Stomach (tissue), 9 donors: ENCODE measurements around the gene CDC37L1. TPM values are rescaled to one million over a fixed set of nuclear protein-coding genes. Genes with fewer than 3 reads are reported as not detected.

Experiments
- DNase-seq, 2 donors: peaks; one replicate each; pipeline versions ENCODE4 v3.0.0 to v3.0.0-alpha.2; 2013 to 2019
- H3K27ac ChIP-seq, 5 donors: fragments of 200-600 bp in 4 of 5; sonication (generic) in 4 of 5; one replicate each; pipeline ENCODE4 v1.5.1; 2013 to 2019; ENCODE audit warnings: mild to moderate bottlenecking in 1 of 5, moderate library complexity in 1 of 5
- H3K27me3 ChIP-seq, 3 donors: fragments of 200-600 bp; sonication (generic); one replicate each; pipeline ENCODE4 v1.5.1; 2017 to 2019; ENCODE audit warnings: mixed run types in 1 of 3
- H3K36me3 ChIP-seq, 4 donors: fragments of 200-600 bp; sonication (generic); 1 replicate in 3 of 4; 2 replicates in 1 of 4; pipeline ENCODE4 v1.5.1; 2016 to 2019
- H3K4me1 ChIP-seq, 4 donors: fragments of 200-600 bp; sonication (generic); one replicate each; pipeline ENCODE4 v1.5.1; 2016 to 2019
- H3K4me3 ChIP-seq, 4 donors: fragments of 200-600 bp; sonication (generic) in 3 of 4; one replicate each; pipeline ENCODE4 v1.5.1; 2016 to 2019; ENCODE audit warnings: mild to moderate bottlenecking in 1 of 4
- H3K9me3 ChIP-seq, 4 donors: fragments of 200-600 bp; sonication (generic); one replicate each; pipeline ENCODE4 v1.5.1; 2016 to 2019
- EP300 ChIP-seq: sonication (generic); formaldehyde crosslinking; IDR thresholded peaks from one replicate; pipeline ENCODE4 v1.6.1; 2017; ENCODE audit warnings: antibody characterized with exemption
- POLR2A ChIP-seq, 4 donors: fragments of 450-650 bp; IDR thresholded peaks; one replicate each; pipeline ENCODE4 v1.6.1; 2016; ENCODE audit warnings: antibody characterized with exemption in 4 of 4, control low read depth in 2 of 4, mild to moderate bottlenecking in 1 of 4, moderate library complexity in 1 of 4
- POLR2AphosphoS5 ChIP-seq, 3 donors: sonication (generic); formaldehyde crosslinking; IDR thresholded peaks; one replicate each; pipeline ENCODE4 v1.6.1; 2016; ENCODE audit warnings: antibody characterized with exemption in 3 of 3
- WGBS, 5 donors: extraction: QIAGEN DNeasy Blood & Tissue Kit in 3 of 5; methylation state at CpG; one replicate each; pipeline versions ENCODE4 v1.1.5 to v1.1.7; 2013 to 2018; 5-methylcytosine and 5-hydroxymethylcytosine counted together
- intact Hi-C: fragments of 100-400 bp; cut with DNase I; formaldehyde crosslinking; loops from one replicate; pipeline ENCODE4 v1.15.1; 2023; ENCODE audit warnings: low total_unique reads
- polyA plus RNA-seq, 3 donors: library from polyadenylated mRNA; stranded (reverse); fragments of 200-250 nt; gene quantifications; one replicate each; pipeline ENCODE4 v1.2.3, GENCODE V29; 2013
- total RNA-seq, 5 donors: library from RNA; depleted of rRNA; stranded (reverse); fragments of >200 nt; gene quantifications; one replicate each; pipeline versions ENCODE4 v1.1.0 to v1.2.3, GENCODE V29; 2014 to 2016
- TF ChIP-seq, protein P1 (sequence below), 7 experiments: fragments of 450-650 bp in 4 of 7; fragments of 200-600 bp in 3 of 7; sonication (generic) in 3 of 7; IDR thresholded peaks; one replicate each; pipeline ENCODE4 v1.5.1; 2016 to 2019; ENCODE audit warnings: antibody characterized with exemption in 7 of 7, control low read depth in 2 of 7, mild to moderate bottlenecking in 1 of 7
- donor health status: healthy with polysubstance abuse.
- donor health status: Bipolar disorder and iron deficiency.
- donor health status: healthy.

Gene CDC37L1
- total and polyA plus RNA-seq, 8 donors: 3.5 to 56.7 (median 20.7) TPM

DNA sequence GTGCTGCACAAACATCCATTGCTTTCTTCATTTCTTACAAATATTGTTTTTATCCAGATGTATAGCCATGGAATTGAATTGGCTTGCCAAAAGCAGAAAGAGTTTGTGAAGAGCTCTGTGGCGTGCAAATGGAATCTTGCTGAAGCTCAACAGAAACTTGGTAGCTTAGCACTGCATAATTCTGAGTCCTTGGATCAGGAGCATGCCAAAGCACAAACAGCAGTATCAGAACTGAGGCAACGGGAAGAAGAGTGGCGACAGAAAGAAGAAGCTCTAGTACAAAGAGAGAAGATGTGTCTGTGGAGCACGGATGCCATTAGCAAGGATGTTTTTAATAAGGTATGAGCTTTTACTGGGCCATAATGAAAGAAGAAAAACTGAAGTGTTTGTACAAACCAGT lies 5.5 kb downstream of the CDC37L1 start:
- Histone ChIP-seq H3K27ac (peak overlapping the region in 1 of 5 donors; percentile 12), H3K36me3 (peaks cover 5 to 35% (median 27%) of the 10 kb centered on the region in 4 donors), H3K4me1 (peaks cover 9 to 72% (median 44%) of the 10 kb centered on the region in 4 donors), H3K27me3 (no peaks in the 10 kb centered on the region), H3K9me3 (no peaks in the 10 kb centered on the region), H3K4me3 (no peak overlapping the region)
- 76 to 88% (median 80%) methylated on average over 4 of the region's 4 CpGs for WGBS, 5 donors
- TF ChIP-seq POLR2A (IDR thresholded peaks at IDR 0.05) (no peak), POLR2AphosphoS5 (IDR thresholded peaks at IDR 0.05) (no peak), EP300 (no peak)
- TF ChIP-seq, protein P1, sequence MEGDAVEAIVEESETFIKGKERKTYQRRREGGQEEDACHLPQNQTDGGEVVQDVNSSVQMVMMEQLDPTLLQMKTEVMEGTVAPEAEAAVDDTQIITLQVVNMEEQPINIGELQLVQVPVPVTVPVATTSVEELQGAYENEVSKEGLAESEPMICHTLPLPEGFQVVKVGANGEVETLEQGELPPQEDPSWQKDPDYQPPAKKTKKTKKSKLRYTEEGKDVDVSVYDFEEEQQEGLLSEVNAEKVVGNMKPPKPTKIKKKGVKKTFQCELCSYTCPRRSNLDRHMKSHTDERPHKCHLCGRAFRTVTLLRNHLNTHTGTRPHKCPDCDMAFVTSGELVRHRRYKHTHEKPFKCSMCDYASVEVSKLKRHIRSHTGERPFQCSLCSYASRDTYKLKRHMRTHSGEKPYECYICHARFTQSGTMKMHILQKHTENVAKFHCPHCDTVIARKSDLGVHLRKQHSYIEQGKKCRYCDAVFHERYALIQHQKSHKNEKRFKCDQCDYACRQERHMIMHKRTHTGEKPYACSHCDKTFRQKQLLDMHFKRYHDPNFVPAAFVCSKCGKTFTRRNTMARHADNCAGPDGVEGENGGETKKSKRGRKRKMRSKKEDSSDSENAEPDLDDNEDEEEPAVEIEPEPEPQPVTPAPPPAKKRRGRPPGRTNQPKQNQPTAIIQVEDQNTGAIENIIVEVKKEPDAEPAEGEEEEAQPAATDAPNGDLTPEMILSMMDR (IDR thresholded peaks at IDR 0.05): no peak
- intact Hi-C loops: no loop called here
- DNase-seq: no peak

DNA sequence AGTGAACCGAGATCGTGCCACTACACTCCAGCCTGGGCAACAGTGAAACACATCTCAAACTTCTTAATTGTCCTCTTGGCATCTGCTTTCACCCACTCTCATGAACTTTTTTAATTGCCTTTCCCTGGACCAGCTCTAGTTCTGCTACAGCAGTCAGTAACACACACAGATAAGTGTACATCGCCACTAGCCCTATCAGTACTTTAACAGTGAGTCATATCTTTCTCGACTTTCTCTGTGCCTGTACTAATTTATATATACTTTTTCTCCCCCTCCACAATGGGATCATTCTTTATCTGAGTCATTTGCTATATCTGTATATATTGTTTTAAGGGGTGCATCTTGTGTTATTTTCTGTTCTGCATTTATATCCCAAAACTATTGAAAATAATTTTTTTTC lies 6.7 kb downstream of the CDC37L1 start:
- WGBS, 5 donors: 58 to 78% (median 61%) methylated on average over 4 of the region's 4 CpGs
- intact Hi-C loops: no loop called here

DNA sequence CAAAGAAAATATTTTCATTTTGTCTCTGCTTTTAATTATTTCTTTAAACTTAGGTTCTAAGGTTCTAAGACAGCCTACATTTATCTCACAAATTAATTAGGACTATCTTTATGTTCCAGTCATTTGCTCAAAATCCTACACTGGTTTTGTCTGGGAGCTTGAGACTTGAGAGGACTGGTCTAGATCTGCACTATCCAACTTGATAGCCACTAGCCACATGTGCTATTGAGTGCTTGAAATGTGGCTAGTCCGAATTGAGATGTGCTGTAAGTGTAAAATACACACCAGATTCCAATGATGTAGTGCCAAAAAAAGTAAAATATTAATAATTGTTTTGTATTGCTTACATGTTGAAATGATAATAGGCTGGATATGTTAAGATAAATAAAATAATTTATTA lies 7.2 kb downstream of the CDC37L1 start:
- Histone ChIP-seq H3K9me3 (no peaks in the 10 kb centered on the region), H3K36me3 (peaks cover 5 to 52% (median 44%) of the 10 kb centered on the region in 4 donors), H3K4me1 (peaks cover 3 to 62% (median 32%) of the 10 kb centered on the region in 4 donors), H3K4me3 (no peak overlapping the region), H3K27ac (peak overlapping the region in 3 of 5 donors; percentile 5 to 30 (median 24)), H3K27me3 (no peaks in the 10 kb centered on the region)
- DNase-seq: no peak
- intact Hi-C loops: no loop called here
- no peak for TF ChIP-seq EP300
- no peak for TF ChIP-seq POLR2AphosphoS5 (IDR thresholded peaks at IDR 0.05)
- no peak for TF ChIP-seq POLR2A (IDR thresholded peaks at IDR 0.05)
- TF ChIP-seq, protein P1 (IDR thresholded peaks at IDR 0.05): no peak
- 24 to 62% (median 46%) methylated on average over 1 of the region's 1 CpG for WGBS, 5 donors

More for the DNA sequence above, 6.7 kb downstream of the CDC37L1 start:
- H3K27ac ChIP-seq: peak overlapping the region in 2 of 5 donors; percentile 24
- peaks cover 5 to 48% (median 39%) of the 10 kb centered on the region in 4 donors for H3K36me3 ChIP-seq
- no peaks in the 10 kb centered on the region for H3K9me3 ChIP-seq
- no peaks in the 10 kb centered on the region for H3K27me3 ChIP-seq
- DNase-seq: no peak
- TF ChIP-seq, protein P1 (IDR thresholded peaks at IDR 0.05): no peak
- no peak for TF ChIP-seq EP300
- no peak for TF ChIP-seq POLR2AphosphoS5 (IDR thresholded peaks at IDR 0.05)
- no peak for TF ChIP-seq POLR2A (IDR thresholded peaks at IDR 0.05)
- H3K4me1 ChIP-seq: peaks cover 8 to 67% (median 36%) of the 10 kb centered on the region in 4 donors
- H3K4me3 ChIP-seq: no peak overlapping the region

DNA sequence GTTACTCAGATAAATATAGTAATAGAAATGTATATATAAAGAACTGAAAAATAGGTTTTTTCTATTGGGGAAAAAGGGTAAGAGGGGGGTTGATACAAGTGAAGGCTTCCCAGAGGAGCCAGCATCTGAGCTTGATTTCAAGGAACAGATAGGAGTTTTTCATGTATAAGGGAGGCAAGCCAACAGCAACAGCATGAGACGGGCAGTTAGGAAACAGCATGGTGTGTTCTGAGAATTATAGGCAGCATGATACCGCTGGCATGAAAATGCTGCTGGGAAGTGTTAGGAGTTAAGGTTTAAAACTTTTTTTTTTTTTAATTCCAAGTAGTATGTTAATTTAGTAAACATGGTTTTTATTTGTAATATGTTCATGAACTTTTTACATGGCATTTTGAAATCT lies 9.7 kb downstream of the CDC37L1 start:
- Histone ChIP-seq H3K27ac (peak overlapping the region in 1 of 5 donors; percentile 25), H3K27me3 (no peaks in the 10 kb centered on the region), H3K4me1 (peaks cover 6 to 63% (median 31%) of the 10 kb centered on the region in 4 donors), H3K36me3 (peaks cover 5 to 70% (median 60%) of the 10 kb centered on the region in 4 donors), H3K9me3 (no peaks in the 10 kb centered on the region), H3K4me3 (no peak overlapping the region)
- intact Hi-C loops: no loop called here
- TF ChIP-seq, protein P1 (IDR thresholded peaks at IDR 0.05): no peak
- TF ChIP-seq EP300 (no peak), POLR2AphosphoS5 (IDR thresholded peaks at IDR 0.05) (no peak), POLR2A (IDR thresholded peaks at IDR 0.05) (no peak)
- WGBS, 5 donors: 33 to 90% (median 73%) methylated on average over 2 of the region's 2 CpGs
- no peak for DNase-seq
